K562 (cell line): Measurements from ENCODE around the gene FOXL2NB. TPM values are rescaled to one million over a fixed set of nuclear protein-coding genes. Genes with fewer than 3 reads are reported as not detected.

Source experiments
- ATAC-seq: fragments of 200-7000 bp; cut with Tn5 transposase; 3 replicates; pipeline ENCODE4 v1.9.1; 2020; ENCODE audit warnings: moderate library complexity
- BruUV-seq: library from RNA; stranded (reverse); fragments of 400-500 nt; replicated peaks from 2 replicates; lab custom pipeline; 2021; lab: Mats Ljungman, UMichigan
- CTCF ChIA-PET: fragments of 300-600 bp; formaldehyde crosslinking; extraction: SDS; loops from one replicate; lab custom pipeline; 2021; ENCODE audit warnings: low intra/inter-chr PET ratio; lab: Yijun Ruan, JAX
- POLR2A ChIA-PET: fragments of 300-600, 350-650 bp; sonication (Branson Sonifier 250); formaldehyde crosslinking; extraction: SDS; loops from one replicate; lab custom pipeline; 2021; ENCODE audit warnings: antibody characterized with exemption, inconsistent platforms; lab: Yijun Ruan, JAX
- DNase-seq, 4 experiments: peaks; one replicate each; pipeline versions ENCODE4 v3.0.0 to v3.0.0-alpha.2; 2011 to 2018; ENCODE audit warnings: low spot score in 3 of 4, mixed read lengths in 3 of 4; ENCODE audit errors: extremely low read depth in 1 of 4
- FAIRE-seq: peaks from 2 replicates; lab custom pipeline; 2011; peaks lifted over from hg19 to GRCh38; lab: Jason Lieb, UNC
- H2AFZ ChIP-seq: 2 replicates; pipeline ENCODE4 v1.6.0; 2011; ENCODE audit warnings: low read depth, low read length, control low read depth, inconsistent platforms
- H3K27ac ChIP-seq: fragments of 200-600 bp; 3 replicates; pipeline ENCODE4 v1.8.0; 2011; ENCODE audit warnings: low read depth, mild to moderate bottlenecking, control low read depth, inconsistent platforms, low read length, moderate library complexity, mixed read lengths; ENCODE audit errors: extremely low read depth
- H3K27me3 ChIP-seq, 2 experiments: fragments of 300-600 bp in 1 of 2; 2 replicates in 1 of 2; 3 replicates in 1 of 2; pipeline versions ENCODE4 v1.6.0 to v1.8.0; 2011; ENCODE audit warnings: inconsistent platforms in 2 of 2, low read length in 2 of 2, mild to moderate bottlenecking in 1 of 2, mixed read lengths in 1 of 2, moderate library complexity in 1 of 2; ENCODE audit not compliant: control insufficient read depth in 2 of 2, insufficient read depth in 2 of 2
- H3K36me3 ChIP-seq: fragments of 300-600 bp; 3 replicates; pipeline ENCODE4 v1.8.0; 2011; ENCODE audit warnings: mild to moderate bottlenecking, low read length, inconsistent platforms; ENCODE audit not compliant: control insufficient read depth, insufficient read depth
- H3K4me1 ChIP-seq, 2 experiments: fragments of 200-600 bp in 1 of 2; replicated peaks in 1 of 2; 2 replicates in 1 of 2; 3 replicates in 1 of 2; pipeline versions ENCODE4 v1.5.1 to v1.8.0; 2011; ENCODE audit warnings: inconsistent platforms in 2 of 2, low read length in 2 of 2, mild to moderate bottlenecking in 1 of 2, mixed read lengths in 1 of 2, moderate library complexity in 1 of 2; ENCODE audit not compliant: control insufficient read depth in 2 of 2, insufficient read depth in 2 of 2
- H3K4me2 ChIP-seq: 2 replicates; pipeline ENCODE4 v1.6.1; 2011; ENCODE audit warnings: low read length, control low read depth, inconsistent platforms, mixed read lengths; ENCODE audit not compliant: insufficient read depth
- H3K4me3 ChIP-seq: fragments of 200-600 bp; sonication (generic), shearing (Covaris generic); 2 replicates; pipeline ENCODE4 v1.5.1; 2016; ENCODE audit warnings: control low read depth, inconsistent platforms
- H3K79me2 ChIP-seq: fragments of 200-600 bp; 3 replicates; pipeline ENCODE4 v1.8.0; 2011; ENCODE audit warnings: low read length, inconsistent platforms; ENCODE audit not compliant: control insufficient read depth, insufficient read depth
- H3K9ac ChIP-seq, 2 experiments: 2 replicates each; pipeline versions ENCODE4 v1.6.0 to v1.6.1; 2011; ENCODE audit warnings: low read depth in 2 of 2, low read length in 2 of 2, control low read depth in 1 of 2, inconsistent platforms in 1 of 2, mild to moderate bottlenecking in 1 of 2, mixed read lengths in 1 of 2; ENCODE audit not compliant: insufficient read depth in 1 of 2
- H3K9me1 ChIP-seq: one replicate; pipeline ENCODE4 v1.6.0; 2011; ENCODE audit warnings: inconsistent platforms, mild to moderate bottlenecking, low read length, moderate library complexity; ENCODE audit not compliant: control insufficient read depth, insufficient read depth
- H3K9me3 ChIP-seq: replicated peaks from 2 replicates; pipeline ENCODE4 v1.5.1; 2011; ENCODE audit warnings: low read depth, low read length, inconsistent platforms; ENCODE audit not compliant: control insufficient read depth, insufficient read depth
- H4K20me1 ChIP-seq: replicated peaks from 2 replicates; pipeline ENCODE4 v1.6.1; 2011; ENCODE audit warnings: low read length, inconsistent platforms, mixed read lengths; ENCODE audit not compliant: control insufficient read depth, insufficient read depth
- EP400 ChIP-seq: fragments of 450-650 bp; IDR thresholded peaks from 2 replicates; pipeline ENCODE4 v1.6.1; 2017; ENCODE audit warnings: antibody characterized with exemption, mild to moderate bottlenecking, moderate library complexity
- NELFE ChIP-seq: IDR thresholded peaks from 2 replicates; pipeline ENCODE4 v1.6.1; 2011; ENCODE audit warnings: mild to moderate bottlenecking; ENCODE audit not compliant: insufficient read depth, insufficient read length
- SAFB2 ChIP-seq: fragments of 200-400 bp; formaldehyde crosslinking; IDR thresholded peaks from 2 replicates; pipeline ENCODE4 v1.6.1; 2018; ENCODE audit warnings: borderline replicate concordance, low read length, low read depth, moderate library complexity; ENCODE audit not compliant: severe bottlenecking
- ZKSCAN3 ChIP-seq: fragments of 250-450 bp; sonication (Bioruptor Pico); IDR thresholded peaks from 2 replicates; pipeline ENCODE4 v1.4.0; 2020
- ZNF764 ChIP-seq: fragments of 250-450 bp; sonication (Bioruptor Pico); IDR thresholded peaks from 2 replicates; pipeline ENCODE4 v1.4.0; 2020; ENCODE audit warnings: low read depth, mild to moderate bottlenecking, moderate library complexity
- WGBS: fragments of 100-300 bp; shearing (Covaris generic); methylation state at CpG from one replicate; pipeline ENCODE4 v1.1.6; 2016; ENCODE audit warnings: low coverage, mixed read lengths; ENCODE audit not compliant: insufficient coverage; ENCODE audit errors: missing lambda C conversion rate; 5-methylcytosine and 5-hydroxymethylcytosine counted together
- in situ Hi-C: fragments of 300-500 bp; cut with MboI; formaldehyde crosslinking; loops from 4 replicates; pipeline ENCODE4 v1.15.0; 2018; ENCODE audit warnings: inconsistent platforms, mixed read lengths
- intact Hi-C: fragments of 100-400 bp; cut with micrococcal nuclease; formaldehyde crosslinking; loops from 2 replicates; pipeline ENCODE4 v1.14.2; 2022
- polyA plus RNA-seq, 8 experiments: library from polyadenylated mRNA; depleted of rRNA in 4 of 8; stranded (reverse) in 5 of 8; unstranded in 3 of 8; fragments of >200 nt; fragmentation: Nextera tagmentation in 2 of 8; fragmentation: Illumina TruSeq in 1 of 8; extraction: Ambion mirVana in 2 of 8; extraction: Trizol in 1 of 8; gene quantifications; 2 replicates each; pipeline versions ENCODE4 v1.2.1 to v1.2.3, GENCODE V29; 2011 to 2014; ENCODE audit warnings: inconsistent platforms in 1 of 8, missing spikeins in 1 of 8
- total RNA-seq, 7 experiments: library from RNA; depleted of rRNA in 6 of 7; stranded (reverse); fragments of >200 nt in 6 of 7; fragmentation: Illumina TruSeq in 2 of 7; extraction: Trizol in 2 of 7; gene quantifications; 2 replicates each; pipeline versions ENCODE4 v1.2.1 to v1.2.3, GENCODE V29; 2011 to 2021; ENCODE audit warnings: low replicate concordance in 1 of 7
- TF ChIP-seq, protein P1 (sequence below): fragments of 250-450 bp; sonication (Bioruptor Pico); IDR thresholded peaks from 2 replicates; pipeline ENCODE4 v1.4.0; 2020; ENCODE audit warnings: mild to moderate bottlenecking

Gene FOXL2NB
- total and polyA plus RNA-seq, 9 of the 15 experiments (the other 6 are each of a cell fraction or from before 2014, with no cell fraction given), result 0.71 to 17.4 (median 9.0) TPM

DNA sequence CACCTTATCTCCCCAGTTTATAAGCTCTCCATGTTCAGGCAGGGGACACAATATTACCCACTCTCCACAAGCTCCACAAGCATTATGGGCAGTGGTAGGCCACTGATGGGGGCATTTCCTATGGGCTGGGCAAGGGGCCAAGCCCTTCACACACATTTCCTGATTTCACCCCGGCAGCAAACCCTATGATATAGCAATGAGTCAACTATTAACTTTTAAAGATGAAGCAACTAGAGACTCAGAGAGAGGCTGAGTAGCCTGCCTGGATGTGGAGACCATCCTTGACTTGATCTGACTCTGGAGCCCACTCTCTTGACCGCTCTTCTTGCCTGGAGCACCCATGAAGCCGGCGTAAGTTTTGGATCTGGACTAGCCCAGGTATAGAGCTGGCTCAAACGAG is 27.4 kb downstream of the FOXL2NB start:
- whole genome bisulfite sequencing, result 49% methylated on average over 5 of the region's 5 CpGs
- Histone ChIP-seq H2AFZ (no peak overlapping the region), H3K27ac (no peak overlapping the region), H3K79me2 (no peaks in the 10 kb centered on the region)
- FAIRE-seq, result no peak
- BruUV-seq, result no TSS peak
- intact Hi-C loops, result no loop called here
- POLR2A ChIA-PET, result interaction anchor here (0.9 kb wide), 1 partner anchor 27 kb away, joined by 3 read pairs; the partner anchor contains the start of genes FOXL2 and FOXL2NB
- TF ChIP-seq, protein P1, sequence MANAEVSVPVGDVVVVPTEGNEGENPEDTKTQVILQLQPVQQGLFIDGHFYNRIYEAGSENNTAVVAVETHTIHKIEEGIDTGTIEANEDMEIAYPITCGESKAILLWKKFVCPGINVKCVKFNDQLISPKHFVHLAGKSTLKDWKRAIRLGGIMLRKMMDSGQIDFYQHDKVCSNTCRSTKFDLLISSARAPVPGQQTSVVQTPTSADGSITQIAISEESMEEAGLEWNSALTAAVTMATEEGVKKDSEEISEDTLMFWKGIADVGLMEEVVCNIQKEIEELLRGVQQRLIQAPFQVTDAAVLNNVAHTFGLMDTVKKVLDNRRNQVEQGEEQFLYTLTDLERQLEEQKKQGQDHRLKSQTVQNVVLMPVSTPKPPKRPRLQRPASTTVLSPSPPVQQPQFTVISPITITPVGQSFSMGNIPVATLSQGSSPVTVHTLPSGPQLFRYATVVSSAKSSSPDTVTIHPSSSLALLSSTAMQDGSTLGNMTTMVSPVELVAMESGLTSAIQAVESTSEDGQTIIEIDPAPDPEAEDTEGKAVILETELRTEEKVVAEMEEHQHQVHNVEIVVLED (CRISPR knock-in tag), result no peak
- TF ChIP-seq EP400, result no peak
- TF ChIP-seq ZNF764 (CRISPR knock-in tag), result no peak
- TF ChIP-seq NELFE, result no peak
- TF ChIP-seq ZKSCAN3, result no peak
- no peak for TF ChIP-seq SAFB2
- TF ChIP-seq, all 486 proteins: peak for 0
- Histone ChIP-seq H3K4me3 (no peak overlapping the region), H3K36me3 (no peaks in the 10 kb centered on the region), H4K20me1 (no peaks in the 10 kb centered on the region), H3K4me2 (no peak overlapping the region), H3K9me1 (no peaks in the 10 kb centered on the region), H3K27me3 (peaks cover 0 to 5% of the 10 kb centered on the region in 2 experiments; a peak in 1 of 5 replicates), H3K4me1 (no peaks in the 10 kb centered on the region; a peak in 1 of 5 replicates), H3K9ac (no peak overlapping the region), H3K9me3 (no peaks in the 10 kb centered on the region)
- ATAC-seq (no peak), DNase-seq (no peak)
- CTCF ChIA-PET, result no interaction called here
- in situ Hi-C loops, result no loop called here
